DMS 273 (cell line): Measurements from ENCODE around the gene MTG1.
"Not testable (repeated sequence)": the region's sequence is repeated elsewhere in the genome, so short reads cannot be mapped to it uniquely, and the experiment has no call there.

Experiments
- DNase-seq: peaks from one replicate; lab custom pipeline; 2025; ENCODE audit not compliant: unreplicated experiment; lab: John Stamatoyannopoulos, UW

Gene MTG1

GRCh38 chr10:133358925-133359310, 35.0 kb upstream of the MTG1 start:
- DNase-seq: no peak

- peak; percentile 29 for DNase-seq
Observed at GRCh38 chr10:133359554-133359971, 34.4 kb upstream of the MTG1 start.

- no peak for DNase-seq
Observed at GRCh38 chr10:133359972-133360610, 33.9 kb upstream of the MTG1 start.

GRCh38 chr10:133361227-133361626, 32.7 kb upstream of the MTG1 start:
- no peak for DNase-seq

- DNase-seq: no peak
Observed at GRCh38 chr10:133361773-133362441, 32.0 kb upstream of the MTG1 start.

GRCh38 chr10:133362846-133363245, 31.1 kb upstream of the MTG1 start:
- no peak for DNase-seq

- DNase-seq: no peak
Observed at GRCh38 chr10:133364645-133365431, 29.1 kb upstream of the MTG1 start.

GRCh38 chr10:133365461-133366129, 28.4 kb upstream of the MTG1 start:
- DNase-seq: no peak

- no peak for DNase-seq
Observed at GRCh38 chr10:133366130-133366478, 27.9 kb upstream of the MTG1 start.

GRCh38 chr10:133366751-133367150, 27.2 kb upstream of the MTG1 start:
- DNase-seq: no peak

GRCh38 chr10:133367461-133367860, 26.5 kb upstream of the MTG1 start:
- not testable (repeated sequence) for DNase-seq

- DNase-seq: no peak
Observed at GRCh38 chr10:133368153-133368552, 25.8 kb upstream of the MTG1 start.

- no peak for DNase-seq
Observed at GRCh38 chr10:133370030-133370786, 23.7 kb upstream of the MTG1 start.

- no peak for DNase-seq
Observed at GRCh38 chr10:133372507-133372906, 21.4 kb upstream of the MTG1 start.

- peak; percentile 95 for DNase-seq
Observed at GRCh38 chr10:133373174-133374090, 20.5 kb upstream of the MTG1 start, which contains the start of gene ECHS1. TSS of gene ECHS1 (minus strand) at chr10:133373354. CDS start at chr10:133373333, 21 bp downstream.

GRCh38 chr10:133375357-133376115, 18.4 kb upstream of the MTG1 start:
- DNase-seq: no peak

- DNase-seq: not testable (repeated sequence)
Observed at GRCh38 chr10:133376183-133376582, 17.8 kb upstream of the MTG1 start.

- no peak for DNase-seq
Observed at GRCh38 chr10:133377025-133377817, 16.7 kb upstream of the MTG1 start.
